HEK293 (cell line): ENCODE results near the gene TPM4.
A peak's percentile ranks its signal among the peaks of the same experiment; 100 is the strongest.

Source experiments
- CTCF ChIA-PET: fragments of 350-600 bp; formaldehyde crosslinking; extraction: SDS; loops from one replicate; lab custom pipeline; 2021; ENCODE audit warnings: antibody characterized with exemption; lab: Yijun Ruan, JAX
- POLR2A ChIA-PET: fragments of 300-600 bp; formaldehyde crosslinking; extraction: SDS; loops from one replicate; lab custom pipeline; 2020; ENCODE audit warnings: antibody characterized with exemption, inconsistent platforms; lab: Yijun Ruan, JAX
- H3K27ac ChIP-seq: fragments of 200-500 bp; sonication (Bioruptor generic); 2 replicates; pipeline ENCODE4 v1.5.1; 2014; ENCODE audit warnings: low read depth, low read length, control low read depth, inconsistent platforms; ENCODE audit errors: extremely low read depth
- H3K36me3 ChIP-seq, 2 experiments: fragments of 200-500 bp in 1 of 2; sonication (Bioruptor generic) in 1 of 2; 1 replicate in 1 of 2; 2 replicates in 1 of 2; pipeline ENCODE4 v1.5.1; 2014 to 2017; ENCODE audit warnings: inconsistent platforms in 2 of 2, low read length in 2 of 2; ENCODE audit not compliant: control insufficient read depth in 2 of 2, insufficient read depth in 1 of 2
- H3K4me1 ChIP-seq: fragments of 200-500 bp; sonication (Bioruptor generic); 2 replicates; pipeline ENCODE4 v1.5.1; 2014; ENCODE audit warnings: mild to moderate bottlenecking, low read length, inconsistent platforms; ENCODE audit not compliant: control insufficient read depth, insufficient read depth
- H3K4me3 ChIP-seq: 2 replicates; pipeline ENCODE4 v1.5.1; 2011; ENCODE audit warnings: low read depth, mild to moderate bottlenecking, control low read depth, low read length, moderate library complexity
- H3K9me3 ChIP-seq: fragments of 200-500 bp; sonication (Bioruptor generic); 2 replicates; pipeline ENCODE4 v1.5.1; 2014; ENCODE audit warnings: low read depth, low read length, inconsistent platforms; ENCODE audit not compliant: control insufficient read depth, insufficient read depth
- REST ChIP-seq: fragments of 450-650 bp; formaldehyde crosslinking; IDR thresholded peaks from 2 replicates; pipeline ENCODE4 v1.5.1; 2016; ENCODE audit warnings: missing biosample characterization, missing genetic modification characterization
- ZBTB17 ChIP-seq: fragments of 450-650 bp; formaldehyde crosslinking; IDR thresholded peaks from 2 replicates; pipeline ENCODE4 v1.5.1; 2016; ENCODE audit warnings: missing biosample characterization, missing genetic modification characterization
- ZNF121 ChIP-seq: fragments of 450-650 bp; formaldehyde crosslinking; IDR thresholded peaks from 2 replicates; pipeline ENCODE4 v1.5.1; 2016; ENCODE audit warnings: missing biosample characterization, missing genetic modification characterization
- ZNF133 ChIP-seq: fragments of 450-650 bp; formaldehyde crosslinking; IDR thresholded peaks from 2 replicates; pipeline ENCODE4 v1.5.1; 2016; ENCODE audit warnings: missing biosample characterization, missing genetic modification characterization
- ZNF140 ChIP-seq: fragments of 450-650 bp; formaldehyde crosslinking; IDR thresholded peaks from 2 replicates; pipeline ENCODE4 v1.5.1; 2016; ENCODE audit warnings: missing biosample characterization, missing genetic modification characterization
- ZNF19 ChIP-seq: fragments of 450-650 bp; formaldehyde crosslinking; IDR thresholded peaks from 2 replicates; pipeline ENCODE4; 2016; ENCODE audit warnings: missing biosample characterization, missing genetic modification characterization, low read depth
- ZNF24 ChIP-seq: fragments of 450-650 bp; formaldehyde crosslinking; IDR thresholded peaks from 2 replicates; pipeline ENCODE4 v1.5.1; 2016; ENCODE audit warnings: missing biosample characterization, missing genetic modification characterization
- ZNF335 ChIP-seq: fragments of 450-650 bp; formaldehyde crosslinking; conservative IDR thresholded peaks from 2 replicates; pipeline ENCODE4 v1.5.1; 2016; ENCODE audit warnings: missing biosample characterization, missing genetic modification characterization
- ZNF366 ChIP-seq: fragments of 450-650 bp; formaldehyde crosslinking; conservative IDR thresholded peaks from 2 replicates; pipeline ENCODE4 v1.5.1; 2016; ENCODE audit warnings: missing biosample characterization, missing genetic modification characterization
- ZNF423 ChIP-seq: fragments of 450-650 bp; formaldehyde crosslinking; IDR thresholded peaks from 2 replicates; pipeline ENCODE4 v1.5.1; 2016; ENCODE audit warnings: missing biosample characterization, missing genetic modification characterization
- ZNF549 ChIP-seq: fragments of 450-650 bp; IDR thresholded peaks from 2 replicates; pipeline ENCODE4 v1.5.1; 2018; ENCODE audit warnings: missing biosample characterization, missing genetic modification characterization, mild to moderate bottlenecking, inconsistent platforms, moderate library complexity
- ZNF555 ChIP-seq: fragments of 450-650 bp; formaldehyde crosslinking; conservative IDR thresholded peaks from 2 replicates; pipeline ENCODE4 v1.5.1; 2017; ENCODE audit warnings: missing biosample characterization, mild to moderate bottlenecking, missing genetic modification characterization, inconsistent platforms
- ZNF580 ChIP-seq: fragments of 450-650 bp; formaldehyde crosslinking; IDR thresholded peaks from 2 replicates; pipeline ENCODE4 v1.5.1; 2016; ENCODE audit warnings: missing biosample characterization, missing genetic modification characterization
- ZNF600 ChIP-seq: fragments of 450-650 bp; formaldehyde crosslinking; IDR thresholded peaks from 2 replicates; pipeline ENCODE4 v1.5.1; 2016; ENCODE audit warnings: missing biosample characterization, missing genetic modification characterization
- ZNF707 ChIP-seq: fragments of 450-650 bp; formaldehyde crosslinking; IDR thresholded peaks from 2 replicates; pipeline ENCODE4 v1.5.1; 2016; ENCODE audit warnings: missing biosample characterization, missing genetic modification characterization
- ZNF792 ChIP-seq: fragments of 450-650 bp; formaldehyde crosslinking; IDR thresholded peaks from 2 replicates; pipeline ENCODE4 v1.5.1; 2016; ENCODE audit warnings: missing biosample characterization, missing genetic modification characterization

TPM4 gene

GRCh38 chr19:16041991-16042386, 34.3 kb upstream of the TPM4 start:
- CTCF ChIA-PET = interaction anchor here (0.6 to 2.8 kb wide), 45 partner anchors 9 to 1055 kb away, joined by 3 to 18 read pairs (median 4); partner anchors contain the start of genes FAM32A and TPM4
- TF ChIP-seq ZNF580 (no peak), ZNF19 (no peak), ZNF549 (tag by site-specific recombination) (no peak), ZNF792 (tag by site-specific recombination) (no peak), ZNF600 (tag by site-specific recombination) (no peak), ZNF121 (tag by site-specific recombination) (peak; percentile 85), ZNF335 (tag by site-specific recombination) (peak; percentile 12)
- TF ChIP-seq, all 188 proteins: peak for 2

GRCh38 chr19:16042533-16043085, 33.7 kb upstream of the TPM4 start:
- TF ChIP-seq ZNF707 (tag by site-specific recombination) (no peak), ZNF335 (tag by site-specific recombination) (peak; percentile 25), ZBTB17 (tag by site-specific recombination) (peak; percentile 22), ZNF24 (tag by site-specific recombination) (peak; percentile 70; the same call in 1 of the 2 replicates)
- H3K9me3 ChIP-seq = no peaks in the 10 kb centered on the region
- no peaks in the 10 kb centered on the region for H3K36me3 ChIP-seq
- POLR2A ChIA-PET = interaction anchor here (1.1 kb wide), 1 partner anchor 69 kb away, joined by 4 read pairs; the partner anchor contains the start of gene RAB8A
- CTCF ChIA-PET = interaction anchor here (0.6 to 2.8 kb wide), 13 partner anchors 18 to 377 kb away, joined by 3 to 17 read pairs (median 6); no protein-coding TSS in a partner anchor
- no peaks in the 10 kb centered on the region for H3K4me1 ChIP-seq
- H3K27ac ChIP-seq = no peak overlapping the region
- H3K4me3 ChIP-seq = no peak overlapping the region

More at GRCh38 chr19:16041991-16042386, 34.3 kb upstream of the TPM4 start:
- no peaks in the 10 kb centered on the region for H3K36me3 ChIP-seq
- no peak overlapping the region for H3K4me3 ChIP-seq
- H3K4me1 ChIP-seq = no peaks in the 10 kb centered on the region
- H3K27ac ChIP-seq = no peak overlapping the region
- no peaks in the 10 kb centered on the region for H3K9me3 ChIP-seq
- POLR2A ChIA-PET = interaction anchor here (0.9 to 1.3 kb wide), 3 partner anchors 69 to 156 kb away, joined by 3 to 4 read pairs (median 4); partner anchors contain the start of genes AP1M1, FAM32A and RAB8A

- TF ChIP-seq ZNF423 (tag by site-specific recombination) (no peak), ZNF366 (tag by site-specific recombination) (peak; percentile 99)
Observed at GRCh38 chr19:16043156-16043757, 33.0 kb upstream of the TPM4 start.

GRCh38 chr19:16044746-16045145, 31.5 kb upstream of the TPM4 start:
- H3K4me3 ChIP-seq = no peak overlapping the region
- no peak overlapping the region for H3K27ac ChIP-seq
- CTCF ChIA-PET = interaction anchor here (0.6 kb wide), 1 partner anchor 131 kb away, joined by 3 read pairs; no protein-coding TSS in a partner anchor
- no peaks in the 10 kb centered on the region for H3K36me3 ChIP-seq
- H3K9me3 ChIP-seq = no peaks in the 10 kb centered on the region
- POLR2A ChIA-PET = no interaction called here
- TF ChIP-seq ZNF140 (tag by site-specific recombination) (peak; percentile 79; the same call in 1 of the 2 replicates), ZNF133 (no peak)
- TF ChIP-seq, all 188 proteins: peak for 1
- no peaks in the 10 kb centered on the region for H3K4me1 ChIP-seq

More at GRCh38 chr19:16043156-16043757, 33.0 kb upstream of the TPM4 start:
- POLR2A ChIA-PET = no interaction called here
- H3K9me3 ChIP-seq = no peaks in the 10 kb centered on the region
- H3K27ac ChIP-seq = no peak overlapping the region
- no peaks in the 10 kb centered on the region for H3K36me3 ChIP-seq
- no peak overlapping the region for H3K4me3 ChIP-seq
- no peaks in the 10 kb centered on the region for H3K4me1 ChIP-seq
- CTCF ChIA-PET = no interaction called here

GRCh38 chr19:16045171-16045570, 31.1 kb upstream of the TPM4 start:
- Histone ChIP-seq H3K4me3 (no peak overlapping the region), H3K9me3 (no peaks in the 10 kb centered on the region), H3K36me3 (no peaks in the 10 kb centered on the region), H3K4me1 (no peaks in the 10 kb centered on the region), H3K27ac (no peak overlapping the region)
- TF ChIP-seq ZNF555 (tag by site-specific recombination) (no peak), REST (tag by site-specific recombination) (peak; percentile 56; the same call in 1 of the 2 replicates)
- ChIA-PET POLR2A (no interaction called here), CTCF (interaction anchor here (0.6 kb wide), 3 partner anchors 60 to 130 kb away, joined by 3 to 5 read pairs (median 3); no protein-coding TSS in a partner anchor)
